ENCODE results near the gene PLET1. TPM values are rescaled to one million over a fixed set of nuclear protein-coding genes. Genes with fewer than 3 reads are reported as not detected.

The PLET1 gene
- total RNA-seq, 1 donor from 2014 or later = not detected

DNA sequence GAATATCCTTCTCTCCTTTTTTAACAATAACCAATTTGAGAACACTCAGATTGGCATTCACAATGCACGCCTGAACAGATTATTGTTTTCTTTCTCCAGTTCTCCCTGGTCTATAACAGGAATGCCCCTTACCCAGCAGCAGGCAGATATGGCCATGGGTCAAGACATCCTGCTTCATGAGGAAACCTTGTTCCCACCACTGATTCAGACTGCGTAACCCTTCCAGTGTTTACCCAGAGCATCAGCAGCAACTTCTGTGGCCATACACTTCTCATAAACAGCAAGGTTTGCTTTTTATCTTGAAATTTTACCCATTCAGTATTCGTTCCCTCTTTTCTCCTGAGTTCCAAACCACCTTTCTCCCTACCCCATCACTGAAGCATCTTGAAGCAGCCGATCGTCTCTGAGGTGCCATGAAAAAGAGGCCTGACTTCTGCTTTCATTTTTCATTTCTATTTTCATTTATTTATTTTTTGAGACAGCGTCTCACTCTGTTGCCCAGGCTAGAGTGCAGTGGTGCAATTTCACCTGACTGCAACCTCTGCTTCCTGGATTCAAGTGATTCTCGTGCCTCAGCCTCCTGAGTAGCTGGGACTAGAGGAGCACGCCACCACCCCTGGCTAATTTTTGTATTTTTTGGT lies 24.8 kb downstream of the PLET1 start:
- no peak for DNase-seq
- TF ChIP-seq, protein P1, sequence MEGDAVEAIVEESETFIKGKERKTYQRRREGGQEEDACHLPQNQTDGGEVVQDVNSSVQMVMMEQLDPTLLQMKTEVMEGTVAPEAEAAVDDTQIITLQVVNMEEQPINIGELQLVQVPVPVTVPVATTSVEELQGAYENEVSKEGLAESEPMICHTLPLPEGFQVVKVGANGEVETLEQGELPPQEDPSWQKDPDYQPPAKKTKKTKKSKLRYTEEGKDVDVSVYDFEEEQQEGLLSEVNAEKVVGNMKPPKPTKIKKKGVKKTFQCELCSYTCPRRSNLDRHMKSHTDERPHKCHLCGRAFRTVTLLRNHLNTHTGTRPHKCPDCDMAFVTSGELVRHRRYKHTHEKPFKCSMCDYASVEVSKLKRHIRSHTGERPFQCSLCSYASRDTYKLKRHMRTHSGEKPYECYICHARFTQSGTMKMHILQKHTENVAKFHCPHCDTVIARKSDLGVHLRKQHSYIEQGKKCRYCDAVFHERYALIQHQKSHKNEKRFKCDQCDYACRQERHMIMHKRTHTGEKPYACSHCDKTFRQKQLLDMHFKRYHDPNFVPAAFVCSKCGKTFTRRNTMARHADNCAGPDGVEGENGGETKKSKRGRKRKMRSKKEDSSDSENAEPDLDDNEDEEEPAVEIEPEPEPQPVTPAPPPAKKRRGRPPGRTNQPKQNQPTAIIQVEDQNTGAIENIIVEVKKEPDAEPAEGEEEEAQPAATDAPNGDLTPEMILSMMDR (IDR thresholded peaks at IDR 0.05; ENCODE audit: partially characterized antibody, unreplicated experiment) = no peak
- Mint-ChIP-seq H3K36me3 (ENCODE audit: unreplicated experiment) (no peaks in the 10 kb centered on the region), H3K9me3 (ENCODE audit: unreplicated experiment) (peaks cover 3% of the 10 kb centered on the region), H3K4me1 (ENCODE audit: low read depth, unreplicated experiment) (no peaks in the 10 kb centered on the region), H3K4me3 (ENCODE audit: unreplicated experiment) (no peak overlapping the region), H3K27ac (ENCODE audit: unreplicated experiment) (no peak overlapping the region), H3K27me3 (ENCODE audit: unreplicated experiment) (no peaks in the 10 kb centered on the region)

DNA sequence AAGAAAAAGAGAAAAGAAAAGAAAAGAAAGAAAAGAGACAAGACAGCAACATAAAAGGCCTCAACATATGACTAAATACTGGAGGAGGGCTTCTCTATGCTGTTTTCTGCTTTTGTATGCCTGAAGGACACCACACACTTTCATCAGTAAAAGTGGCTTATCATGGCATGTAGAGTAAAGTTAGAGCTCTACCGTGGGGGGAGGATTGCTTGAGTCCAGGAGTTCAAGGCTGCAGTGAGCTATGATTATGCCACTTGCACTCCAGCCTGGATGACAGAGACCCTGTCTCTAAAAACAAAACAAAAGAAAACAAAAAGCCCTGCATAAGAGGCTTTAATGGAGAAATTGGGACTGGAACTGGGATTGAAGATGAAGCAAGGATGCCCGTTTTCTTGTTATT lies 28.7 kb downstream of the PLET1 start:
- peaks cover 1% of the 10 kb centered on the region for H3K9me3 Mint-ChIP-seq (ENCODE audit: unreplicated experiment)
- H3K27ac Mint-ChIP-seq (ENCODE audit: unreplicated experiment) = no peak overlapping the region
- TF ChIP-seq, protein P1 (IDR thresholded peaks at IDR 0.05; ENCODE audit: partially characterized antibody, unreplicated experiment) = no peak
- H3K4me3 Mint-ChIP-seq (ENCODE audit: unreplicated experiment) = no peak overlapping the region
- no peaks in the 10 kb centered on the region for H3K27me3 Mint-ChIP-seq (ENCODE audit: unreplicated experiment)
- H3K4me1 Mint-ChIP-seq (ENCODE audit: low read depth, unreplicated experiment) = peaks cover 8% of the 10 kb centered on the region
- H3K36me3 Mint-ChIP-seq (ENCODE audit: unreplicated experiment) = no peaks in the 10 kb centered on the region
- no peak for DNase-seq

DNA sequence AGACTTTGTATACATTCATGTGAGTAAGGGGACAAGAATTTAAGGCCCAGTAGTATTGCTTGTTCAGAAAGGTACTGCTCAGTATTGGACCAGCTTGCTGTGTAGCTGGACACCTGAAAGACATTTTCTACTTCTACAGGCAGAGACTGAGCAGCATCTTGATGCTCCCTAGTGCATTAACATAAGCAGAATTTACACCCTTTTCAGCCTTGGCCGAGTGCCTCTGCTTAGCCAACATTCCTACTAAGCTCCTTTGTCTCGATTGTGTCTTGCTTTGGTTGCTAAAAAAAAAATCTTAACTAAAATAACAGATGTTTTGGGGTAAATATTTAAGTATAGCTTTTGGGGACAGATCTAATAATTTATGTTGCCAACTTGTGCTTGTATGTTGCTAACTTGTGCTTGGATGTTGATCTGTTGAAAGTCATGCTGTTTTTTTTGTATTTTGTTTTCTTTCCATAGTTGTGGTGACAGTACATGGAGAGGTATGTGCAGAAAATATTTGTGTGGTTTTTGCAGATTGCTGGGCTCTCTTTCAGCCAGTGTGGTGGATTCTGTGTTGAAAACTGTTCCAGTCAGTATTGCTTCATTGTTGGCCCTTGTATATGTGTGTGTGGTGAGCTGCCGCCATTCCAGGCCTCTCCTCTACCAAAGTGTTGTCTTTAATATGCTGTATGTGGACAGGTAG lies 30.8 kb downstream of the PLET1 start:
- Mint-ChIP-seq H3K27ac (ENCODE audit: unreplicated experiment) (no peak overlapping the region), H3K27me3 (ENCODE audit: unreplicated experiment) (peaks cover 4% of the 10 kb centered on the region), H3K4me3 (ENCODE audit: unreplicated experiment) (no peak overlapping the region), H3K4me1 (ENCODE audit: low read depth, unreplicated experiment) (peaks cover 8% of the 10 kb centered on the region), H3K36me3 (ENCODE audit: unreplicated experiment) (no peaks in the 10 kb centered on the region), H3K9me3 (ENCODE audit: unreplicated experiment) (peaks cover 2% of the 10 kb centered on the region)
- TF ChIP-seq, protein P1 (IDR thresholded peaks at IDR 0.05; ENCODE audit: partially characterized antibody, unreplicated experiment) = no peak
- no peak for DNase-seq

DNA sequence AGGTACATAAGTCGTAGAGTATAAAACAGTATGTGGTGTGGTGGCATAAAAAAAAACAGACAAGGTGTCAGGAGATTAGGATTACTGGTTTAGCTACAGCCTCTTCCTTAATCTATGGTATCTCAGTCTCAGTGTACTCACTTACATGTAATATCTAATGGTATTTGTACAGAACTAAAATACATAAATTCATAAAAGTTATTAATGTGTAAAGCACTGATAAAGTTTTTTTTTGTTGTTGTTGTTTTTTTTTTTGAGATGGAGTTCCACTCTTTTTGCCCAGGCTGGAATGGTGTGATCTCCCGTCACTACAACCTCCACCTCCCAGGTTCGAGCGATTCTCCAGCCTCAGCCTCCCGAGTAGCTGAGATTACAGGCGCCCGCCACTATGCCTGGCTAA lies 31.5 kb downstream of the PLET1 start:
- DNase-seq = no peak
- Mint-ChIP-seq H3K27me3 (ENCODE audit: unreplicated experiment) (peaks cover 4% of the 10 kb centered on the region), H3K4me3 (ENCODE audit: unreplicated experiment) (no peak overlapping the region), H3K27ac (ENCODE audit: unreplicated experiment) (no peak overlapping the region), H3K36me3 (ENCODE audit: unreplicated experiment) (no peaks in the 10 kb centered on the region), H3K9me3 (ENCODE audit: unreplicated experiment) (peaks cover 2% of the 10 kb centered on the region), H3K4me1 (ENCODE audit: low read depth, unreplicated experiment) (peaks cover 8% of the 10 kb centered on the region)
- TF ChIP-seq, protein P1 (IDR thresholded peaks at IDR 0.05; ENCODE audit: partially characterized antibody, unreplicated experiment) = no peak

DNA sequence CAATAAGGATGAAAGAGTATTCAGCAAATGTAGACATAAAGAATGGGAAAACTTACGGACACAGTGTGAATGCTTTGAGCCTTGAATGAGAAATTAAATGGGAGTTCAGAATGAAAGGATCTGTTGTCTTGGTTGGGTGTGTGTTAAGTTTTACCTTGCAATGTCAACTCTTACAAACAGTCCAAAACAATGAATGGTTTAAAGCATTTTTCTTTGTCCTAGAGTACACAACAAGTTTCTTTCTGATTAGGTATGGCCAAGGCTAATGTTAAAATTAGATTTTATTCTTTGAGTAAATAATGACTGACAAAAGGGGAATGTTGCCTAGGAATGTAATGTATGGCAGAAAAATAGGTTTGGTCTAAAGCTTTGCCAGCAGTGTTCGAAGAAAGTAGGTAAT lies 32.0 kb downstream of the PLET1 start:
- no peak overlapping the region for H3K27ac Mint-ChIP-seq (ENCODE audit: unreplicated experiment)

More for the DNA sequence above, 32.0 kb downstream of the PLET1 start:
- TF ChIP-seq, protein P1 (IDR thresholded peaks at IDR 0.05; ENCODE audit: partially characterized antibody, unreplicated experiment) = no peak
- H3K36me3 Mint-ChIP-seq (ENCODE audit: unreplicated experiment) = no peaks in the 10 kb centered on the region
- H3K4me3 Mint-ChIP-seq (ENCODE audit: unreplicated experiment) = no peak overlapping the region
- H3K9me3 Mint-ChIP-seq (ENCODE audit: unreplicated experiment) = peaks cover 2% of the 10 kb centered on the region
- no peak for DNase-seq
- peaks cover 8% of the 10 kb centered on the region for H3K4me1 Mint-ChIP-seq (ENCODE audit: low read depth, unreplicated experiment)
- H3K27me3 Mint-ChIP-seq (ENCODE audit: unreplicated experiment) = peaks cover 4% of the 10 kb centered on the region

Data from glutamatergic neuron (in vitro differentiated cells).